Large intestine (tissue), 3 donors: ENCODE data around the gene C4orf50. TPM values are rescaled to one million over a fixed set of nuclear protein-coding genes. Genes with fewer than 3 reads are reported as not detected.
A peak's percentile ranks its signal among the peaks of the same experiment; 100 is the strongest.

Experiments used
- DNase-seq, 2 donors: peaks; one replicate each; pipeline versions ENCODE4 v3.0.0 to v3.0.0-alpha.2; 2013
- H3K27ac ChIP-seq: one replicate; pipeline ENCODE4 v1.5.1; 2013; ENCODE audit warnings: low read length
- H3K27me3 ChIP-seq: 2 replicates; pipeline ENCODE4 v1.6.1; 2013; ENCODE audit warnings: low read length; ENCODE audit not compliant: control insufficient read depth, insufficient read depth
- H3K36me3 ChIP-seq: 2 replicates; pipeline ENCODE4 v1.6.1; 2013; ENCODE audit warnings: low read length; ENCODE audit not compliant: control insufficient read depth, insufficient read depth
- H3K4me1 ChIP-seq: one replicate; pipeline ENCODE4 v1.6.1; 2013; ENCODE audit warnings: low read length; ENCODE audit not compliant: control insufficient read depth, insufficient read depth
- H3K4me3 ChIP-seq: one replicate; pipeline ENCODE4 v1.5.1; 2013; ENCODE audit warnings: low read length
- H3K9me3 ChIP-seq: one replicate; pipeline ENCODE4 v1.6.1; 2013; ENCODE audit warnings: mild to moderate bottlenecking, low read depth, low read length, moderate library complexity; ENCODE audit not compliant: control insufficient read depth
- WGBS: methylation state at CpG from one replicate; pipeline ENCODE4 v1.1.5; 2013; ENCODE audit warnings: low lambda C conversion rate; ENCODE audit not compliant: insufficient coverage; 5-methylcytosine and 5-hydroxymethylcytosine counted together
- polyA plus RNA-seq: library from polyadenylated mRNA; unstranded; fragments of 120-200 nt; gene quantifications from one replicate; pipeline ENCODE4 v1.2.1, GENCODE V29; 2013

C4orf50 gene
- polyA plus RNA-seq, 1 donor: 0.58 TPM

- Histone ChIP-seq H3K36me3 (no peaks in the 10 kb centered on the region), H3K27me3 (no peaks in the 10 kb centered on the region), H3K4me3 (no peak overlapping the region), H3K4me1 (no peaks in the 10 kb centered on the region), H3K27ac (no peak overlapping the region), H3K9me3 (no peaks in the 10 kb centered on the region)
- no peak for DNase-seq
- WGBS: no CpG with 5 or more reads among the region's 11 CpGs
These were observed 431 bp downstream of the C4orf50 start for GRCh38 chr4:6017800-6018199.

- no peak overlapping the region for H3K27ac ChIP-seq
- peaks cover 2% of the 10 kb centered on the region for H3K27me3 ChIP-seq
- no peak overlapping the region for H3K4me3 ChIP-seq
- no peaks in the 10 kb centered on the region for H3K9me3 ChIP-seq
- no CpG with 5 or more reads among the region's 10 CpGs for WGBS
- no peaks in the 10 kb centered on the region for H3K4me1 ChIP-seq
- H3K36me3 ChIP-seq: no peaks in the 10 kb centered on the region
- DNase-seq: peak in 1 of 2 donors; percentile 33
These were observed 1.2 kb downstream of the C4orf50 start for GRCh38 chr4:6017030-6017429.

GRCh38 chr4:6013564-6013963 is 4.7 kb downstream of the C4orf50 start:
- no peaks in the 10 kb centered on the region for H3K9me3 ChIP-seq
- no peak overlapping the region for H3K27ac ChIP-seq
- H3K4me3 ChIP-seq: no peak overlapping the region
- no peak for DNase-seq
- WGBS: no CpG with 5 or more reads among the region's 12 CpGs
- H3K4me1 ChIP-seq: no peaks in the 10 kb centered on the region
- H3K27me3 ChIP-seq: peaks cover 17% of the 10 kb centered on the region
- H3K36me3 ChIP-seq: no peaks in the 10 kb centered on the region

- H3K27ac ChIP-seq: no peak overlapping the region
- no peaks in the 10 kb centered on the region for H3K4me1 ChIP-seq
- no peaks in the 10 kb centered on the region for H3K36me3 ChIP-seq
- H3K9me3 ChIP-seq: no peaks in the 10 kb centered on the region
- no peak for DNase-seq
- WGBS: 100% methylated on average over 1 of the region's 5 CpGs
- H3K27me3 ChIP-seq: peaks cover 24% of the 10 kb centered on the region
- H3K4me3 ChIP-seq: no peak overlapping the region
These were observed 6.0 kb downstream of the C4orf50 start for GRCh38 chr4:6012200-6012599.

- Histone ChIP-seq H3K4me3 (no peak overlapping the region), H3K9me3 (no peaks in the 10 kb centered on the region), H3K36me3 (no peaks in the 10 kb centered on the region), H3K4me1 (no peaks in the 10 kb centered on the region), H3K27ac (no peak overlapping the region), H3K27me3 (peaks cover 29% of the 10 kb centered on the region)
- WGBS: no CpG with 5 or more reads among the region's 8 CpGs
- no peak for DNase-seq
These were observed 6.5 kb downstream of the C4orf50 start for GRCh38 chr4:6011686-6012085.

- Histone ChIP-seq H3K27me3 (peaks cover 30% of the 10 kb centered on the region), H3K4me1 (no peaks in the 10 kb centered on the region), H3K9me3 (no peaks in the 10 kb centered on the region), H3K4me3 (no peak overlapping the region), H3K27ac (no peak overlapping the region), H3K36me3 (no peaks in the 10 kb centered on the region)
- DNase-seq: no peak
- WGBS: 47% methylated on average over 3 of the region's 12 CpGs
These were observed 7.0 kb downstream of the C4orf50 start for GRCh38 chr4:6011271-6011671.

- Histone ChIP-seq H3K27ac (no peak overlapping the region), H3K36me3 (no peaks in the 10 kb centered on the region), H3K4me1 (no peaks in the 10 kb centered on the region), H3K9me3 (no peaks in the 10 kb centered on the region), H3K4me3 (no peak overlapping the region), H3K27me3 (peaks cover 30% of the 10 kb centered on the region)
- WGBS: no CpG with 5 or more reads among the region's 3 CpGs
- no peak for DNase-seq
These were observed 7.4 kb downstream of the C4orf50 start for GRCh38 chr4:6010789-6011188.

GRCh38 chr4:6009452-6009851 is 8.8 kb downstream of the C4orf50 start:
- H3K27me3 ChIP-seq: peaks cover 30% of the 10 kb centered on the region
- WGBS: no CpG with 5 or more reads among the region's 8 CpGs
- H3K27ac ChIP-seq: no peak overlapping the region

GRCh38 chr4:6008766-6009385 is 9.4 kb downstream of the C4orf50 start:
- H3K4me3 ChIP-seq: no peak overlapping the region
- no peak overlapping the region for H3K27ac ChIP-seq
- H3K27me3 ChIP-seq: peaks cover 30% of the 10 kb centered on the region
- WGBS: 60% methylated on average over 1 of the region's 19 CpGs
- no peak for DNase-seq
- no peaks in the 10 kb centered on the region for H3K36me3 ChIP-seq
- no peaks in the 10 kb centered on the region for H3K9me3 ChIP-seq
- H3K4me1 ChIP-seq: no peaks in the 10 kb centered on the region

More at GRCh38 chr4:6009452-6009851, 8.8 kb downstream of the C4orf50 start:
- no peaks in the 10 kb centered on the region for H3K36me3 ChIP-seq
- no peak for DNase-seq
- H3K4me3 ChIP-seq: no peak overlapping the region
- no peaks in the 10 kb centered on the region for H3K4me1 ChIP-seq
- H3K9me3 ChIP-seq: no peaks in the 10 kb centered on the region

- Histone ChIP-seq H3K4me3 (no peak overlapping the region), H3K9me3 (no peaks in the 10 kb centered on the region), H3K27me3 (peaks cover 30% of the 10 kb centered on the region), H3K4me1 (no peaks in the 10 kb centered on the region), H3K27ac (no peak overlapping the region), H3K36me3 (no peaks in the 10 kb centered on the region)
- no peak for DNase-seq
- WGBS: no CpG with 5 or more reads among the region's 54 CpGs
These were observed 10.1 kb downstream of the C4orf50 start for GRCh38 chr4:6008092-6008551.

GRCh38 chr4:6005175-6005574 is 13.1 kb downstream of the C4orf50 start:
- H3K4me1 ChIP-seq: no peaks in the 10 kb centered on the region
- no peak overlapping the region for H3K27ac ChIP-seq
- H3K36me3 ChIP-seq: no peaks in the 10 kb centered on the region
- no peak for DNase-seq
- H3K9me3 ChIP-seq: no peaks in the 10 kb centered on the region
- H3K27me3 ChIP-seq: peaks cover 28% of the 10 kb centered on the region
- WGBS: no CpG with 5 or more reads among the region's 4 CpGs
- no peak overlapping the region for H3K4me3 ChIP-seq
